ENCODE results near the gene SLC13A5.

SLC13A5 gene

DNA sequence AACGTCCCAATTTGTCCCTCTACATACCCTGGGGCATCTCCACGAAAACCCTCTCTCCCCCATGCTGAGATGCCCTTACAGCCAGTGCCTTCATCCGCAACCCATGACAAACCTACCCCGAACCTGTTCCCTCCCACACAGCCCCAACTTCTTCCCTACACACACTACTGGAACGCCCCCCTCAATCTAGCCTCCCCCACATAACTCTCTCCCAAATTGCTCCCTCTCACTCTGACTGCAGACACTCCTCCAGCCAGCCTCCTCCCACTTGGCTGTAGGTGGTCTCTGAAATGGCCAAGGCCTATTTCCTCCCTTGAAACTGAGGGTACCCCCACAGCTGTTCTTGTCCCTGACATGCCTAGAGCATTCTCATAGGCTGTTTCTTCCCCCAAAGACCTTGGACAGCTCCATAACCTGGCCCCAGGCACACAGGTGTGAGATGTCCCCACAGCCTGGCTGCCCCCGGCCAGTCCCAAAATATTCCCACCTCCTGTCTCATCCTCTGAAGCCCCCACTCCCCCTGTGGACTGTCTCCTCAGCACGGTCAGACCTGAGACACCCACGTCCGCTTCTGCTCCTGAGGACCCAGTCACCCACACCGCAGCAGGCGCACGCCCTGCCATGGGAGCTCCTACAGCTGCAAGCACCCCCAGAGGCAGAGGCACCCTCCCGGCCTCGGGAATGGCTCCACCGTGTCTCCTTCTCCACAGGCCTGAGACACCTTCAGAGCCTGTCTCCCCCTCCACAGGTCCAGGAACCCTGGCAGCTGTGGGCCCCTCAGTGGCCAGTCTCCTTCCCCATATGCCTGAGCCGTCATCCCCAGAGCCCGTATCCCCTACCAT, 76.3 kb downstream of the SLC13A5 start:
- no peak for DNase-seq

DNA sequence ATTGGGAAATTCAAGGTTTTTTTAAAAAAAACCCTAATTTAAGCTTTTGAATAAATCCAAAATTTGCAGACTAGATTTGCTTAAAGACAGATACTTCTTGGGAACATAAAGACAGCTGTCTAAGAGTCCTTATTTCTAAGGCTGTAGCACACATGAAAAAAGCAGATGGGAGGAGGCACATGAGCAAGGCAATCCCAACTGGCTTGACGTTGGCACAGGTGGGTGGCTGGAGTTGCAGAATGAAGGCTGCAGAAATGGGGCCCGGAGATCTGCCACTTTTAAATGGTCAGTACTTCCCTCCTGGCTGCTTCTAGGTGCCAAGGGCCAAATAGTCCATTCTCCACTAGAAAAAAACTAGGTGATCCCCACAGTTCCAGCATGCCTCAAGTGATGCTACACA, 77.1 kb downstream of the SLC13A5 start:
- DNase-seq, result no peak

Measured in NCI-H446 treated with DMSO at 0.1 percent for 48 hours (cell line).